K562 (cell line): ENCODE measurements around the gene ZSWIM4. TPM values are rescaled to one million over a fixed set of nuclear protein-coding genes. Genes with fewer than 3 reads are reported as not detected.
"Not testable (repeated sequence)": the region's sequence is repeated elsewhere in the genome, so short reads cannot be mapped to it uniquely, and the experiment has no call there.

Experiments
- ATAC-seq: fragments of 200-7000 bp; cut with Tn5 transposase; 3 replicates; pipeline ENCODE4 v1.9.1; 2020; ENCODE audit warnings: moderate library complexity
- BruUV-seq: library from RNA; stranded (reverse); fragments of 400-500 nt; replicated peaks from 2 replicates; lab custom pipeline; 2021; lab: Mats Ljungman, UMichigan
- CTCF ChIA-PET: fragments of 300-600 bp; formaldehyde crosslinking; extraction: SDS; loops from one replicate; lab custom pipeline; 2021; ENCODE audit warnings: low intra/inter-chr PET ratio; lab: Yijun Ruan, JAX
- POLR2A ChIA-PET: fragments of 300-600, 350-650 bp; sonication (Branson Sonifier 250); formaldehyde crosslinking; extraction: SDS; loops from one replicate; lab custom pipeline; 2021; ENCODE audit warnings: antibody characterized with exemption, inconsistent platforms; lab: Yijun Ruan, JAX
- DNase-seq, 4 experiments: peaks; one replicate each; pipeline versions ENCODE4 v3.0.0 to v3.0.0-alpha.2; 2011 to 2018; ENCODE audit warnings: low spot score in 3 of 4, mixed read lengths in 3 of 4; ENCODE audit errors: extremely low read depth in 1 of 4
- FAIRE-seq: peaks from 2 replicates; lab custom pipeline; 2011; peaks lifted over from hg19 to GRCh38; lab: Jason Lieb, UNC
- H2AFZ ChIP-seq: 2 replicates; pipeline ENCODE4 v1.6.0; 2011; ENCODE audit warnings: low read depth, low read length, control low read depth, inconsistent platforms
- H3K27ac ChIP-seq: fragments of 200-600 bp; 3 replicates; pipeline ENCODE4 v1.8.0; 2011; ENCODE audit warnings: low read depth, mild to moderate bottlenecking, control low read depth, inconsistent platforms, low read length, moderate library complexity, mixed read lengths; ENCODE audit errors: extremely low read depth
- H3K27me3 ChIP-seq, 2 experiments: fragments of 300-600 bp in 1 of 2; 2 replicates in 1 of 2; 3 replicates in 1 of 2; pipeline versions ENCODE4 v1.6.0 to v1.8.0; 2011; ENCODE audit warnings: inconsistent platforms in 2 of 2, low read length in 2 of 2, mild to moderate bottlenecking in 1 of 2, mixed read lengths in 1 of 2, moderate library complexity in 1 of 2; ENCODE audit not compliant: control insufficient read depth in 2 of 2, insufficient read depth in 2 of 2
- H3K36me3 ChIP-seq: fragments of 300-600 bp; 3 replicates; pipeline ENCODE4 v1.8.0; 2011; ENCODE audit warnings: mild to moderate bottlenecking, low read length, inconsistent platforms; ENCODE audit not compliant: control insufficient read depth, insufficient read depth
- H3K4me1 ChIP-seq, 2 experiments: fragments of 200-600 bp in 1 of 2; replicated peaks in 1 of 2; 2 replicates in 1 of 2; 3 replicates in 1 of 2; pipeline versions ENCODE4 v1.5.1 to v1.8.0; 2011; ENCODE audit warnings: inconsistent platforms in 2 of 2, low read length in 2 of 2, mild to moderate bottlenecking in 1 of 2, mixed read lengths in 1 of 2, moderate library complexity in 1 of 2; ENCODE audit not compliant: control insufficient read depth in 2 of 2, insufficient read depth in 2 of 2
- H3K4me2 ChIP-seq: 2 replicates; pipeline ENCODE4 v1.6.1; 2011; ENCODE audit warnings: low read length, control low read depth, inconsistent platforms, mixed read lengths; ENCODE audit not compliant: insufficient read depth
- H3K4me3 ChIP-seq: fragments of 200-600 bp; sonication (generic), shearing (Covaris generic); 2 replicates; pipeline ENCODE4 v1.5.1; 2016; ENCODE audit warnings: control low read depth, inconsistent platforms
- H3K79me2 ChIP-seq: fragments of 200-600 bp; 3 replicates; pipeline ENCODE4 v1.8.0; 2011; ENCODE audit warnings: low read length, inconsistent platforms; ENCODE audit not compliant: control insufficient read depth, insufficient read depth
- H3K9ac ChIP-seq, 2 experiments: 2 replicates each; pipeline versions ENCODE4 v1.6.0 to v1.6.1; 2011; ENCODE audit warnings: low read depth in 2 of 2, low read length in 2 of 2, control low read depth in 1 of 2, inconsistent platforms in 1 of 2, mild to moderate bottlenecking in 1 of 2, mixed read lengths in 1 of 2; ENCODE audit not compliant: insufficient read depth in 1 of 2
- H3K9me1 ChIP-seq: one replicate; pipeline ENCODE4 v1.6.0; 2011; ENCODE audit warnings: inconsistent platforms, mild to moderate bottlenecking, low read length, moderate library complexity; ENCODE audit not compliant: control insufficient read depth, insufficient read depth
- H3K9me3 ChIP-seq: replicated peaks from 2 replicates; pipeline ENCODE4 v1.5.1; 2011; ENCODE audit warnings: low read depth, low read length, inconsistent platforms; ENCODE audit not compliant: control insufficient read depth, insufficient read depth
- H4K20me1 ChIP-seq: replicated peaks from 2 replicates; pipeline ENCODE4 v1.6.1; 2011; ENCODE audit warnings: low read length, inconsistent platforms, mixed read lengths; ENCODE audit not compliant: control insufficient read depth, insufficient read depth
- NFE2L1 ChIP-seq: fragments of 450-650 bp; IDR thresholded peaks from 2 replicates; pipeline ENCODE4 v1.6.1; 2016; ENCODE audit warnings: missing genetic modification characterization, low read depth, mild to moderate bottlenecking, missing compliant biosample characterization, moderate library complexity, borderline replicate concordance
- PHF21A ChIP-seq: fragments of 450-650 bp; IDR thresholded peaks from 2 replicates; pipeline ENCODE4 v1.6.1; 2017; ENCODE audit warnings: low read depth, borderline replicate concordance
- ZBED1 ChIP-seq: IDR thresholded peaks from 2 replicates; pipeline ENCODE4 v1.6.1; 2014
- WGBS: fragments of 100-300 bp; shearing (Covaris generic); methylation state at CpG from one replicate; pipeline ENCODE4 v1.1.6; 2016; ENCODE audit warnings: low coverage, mixed read lengths; ENCODE audit not compliant: insufficient coverage; ENCODE audit errors: missing lambda C conversion rate; 5-methylcytosine and 5-hydroxymethylcytosine counted together
- in situ Hi-C: fragments of 300-500 bp; cut with MboI; formaldehyde crosslinking; loops from 4 replicates; pipeline ENCODE4 v1.15.0; 2018; ENCODE audit warnings: inconsistent platforms, mixed read lengths
- intact Hi-C: fragments of 100-400 bp; cut with micrococcal nuclease; formaldehyde crosslinking; loops from 2 replicates; pipeline ENCODE4 v1.14.2; 2022
- polyA plus RNA-seq, 8 experiments: library from polyadenylated mRNA; depleted of rRNA in 4 of 8; stranded (reverse) in 5 of 8; unstranded in 3 of 8; fragments of >200 nt; fragmentation: Nextera tagmentation in 2 of 8; fragmentation: Illumina TruSeq in 1 of 8; extraction: Ambion mirVana in 2 of 8; extraction: Trizol in 1 of 8; gene quantifications; 2 replicates each; pipeline versions ENCODE4 v1.2.1 to v1.2.3, GENCODE V29; 2011 to 2014; ENCODE audit warnings: inconsistent platforms in 1 of 8, missing spikeins in 1 of 8
- total RNA-seq, 7 experiments: library from RNA; depleted of rRNA in 6 of 7; stranded (reverse); fragments of >200 nt in 6 of 7; fragmentation: Illumina TruSeq in 2 of 7; extraction: Trizol in 2 of 7; gene quantifications; 2 replicates each; pipeline versions ENCODE4 v1.2.1 to v1.2.3, GENCODE V29; 2011 to 2021; ENCODE audit warnings: low replicate concordance in 1 of 7
- TF ChIP-seq, protein P1 (sequence below), 2 experiments: fragments of 450-650 bp; IDR thresholded peaks; 2 replicates each; pipeline ENCODE4 v1.6.1; 2016; ENCODE audit warnings: mild to moderate bottlenecking in 2 of 2, borderline replicate concordance in 1 of 2, low read depth in 1 of 2, moderate library complexity in 1 of 2

ZSWIM4 gene
- total and polyA plus RNA-seq, 9 of the 15 experiments (the other 6 are each of a cell fraction or from before 2014, with no cell fraction given), result 0.25 to 3.7 (median 0.79) TPM; not detected in 2

DNA sequence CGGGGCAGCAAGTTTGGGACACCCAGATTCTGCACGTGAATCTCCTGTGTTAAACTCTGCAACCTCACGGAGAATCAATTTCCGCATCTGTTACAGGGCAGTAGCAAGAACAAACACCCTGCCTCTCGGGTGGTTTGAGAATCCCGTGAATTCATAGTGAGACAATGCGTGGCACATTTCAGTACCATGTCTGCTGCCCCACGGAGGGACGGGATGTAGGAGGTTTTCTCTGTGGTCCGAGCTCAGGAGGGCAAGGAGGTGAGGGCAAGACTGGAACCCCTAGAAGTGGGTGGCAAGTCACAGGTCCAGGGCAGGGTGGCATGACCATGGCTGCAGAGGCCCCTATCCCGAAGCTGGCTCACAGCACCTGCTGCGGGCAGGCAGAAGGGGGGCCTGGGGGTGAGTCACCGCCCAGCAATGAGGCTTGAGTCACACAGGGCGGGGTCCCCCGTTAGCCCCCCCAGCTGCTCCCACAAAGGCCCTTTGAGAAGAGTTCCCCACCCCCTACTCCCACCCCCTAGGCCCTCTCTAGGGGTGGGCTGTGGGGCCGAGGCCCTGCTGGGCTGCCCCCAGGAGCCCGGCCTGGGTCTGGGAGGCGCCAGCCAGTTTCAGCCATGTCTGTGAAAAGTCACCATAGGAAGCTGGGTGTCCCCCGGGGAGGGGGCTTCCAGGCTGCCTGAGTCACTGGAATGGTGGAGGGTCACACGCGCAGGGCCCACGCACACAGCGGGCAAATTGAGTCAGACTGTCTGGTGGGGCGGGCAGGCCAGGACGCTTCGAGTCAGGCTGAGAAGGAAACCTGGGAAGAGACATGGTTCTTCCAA, 55.9 kb downstream of the ZSWIM4 start (continued):
- TF ChIP-seq, protein P1, sequence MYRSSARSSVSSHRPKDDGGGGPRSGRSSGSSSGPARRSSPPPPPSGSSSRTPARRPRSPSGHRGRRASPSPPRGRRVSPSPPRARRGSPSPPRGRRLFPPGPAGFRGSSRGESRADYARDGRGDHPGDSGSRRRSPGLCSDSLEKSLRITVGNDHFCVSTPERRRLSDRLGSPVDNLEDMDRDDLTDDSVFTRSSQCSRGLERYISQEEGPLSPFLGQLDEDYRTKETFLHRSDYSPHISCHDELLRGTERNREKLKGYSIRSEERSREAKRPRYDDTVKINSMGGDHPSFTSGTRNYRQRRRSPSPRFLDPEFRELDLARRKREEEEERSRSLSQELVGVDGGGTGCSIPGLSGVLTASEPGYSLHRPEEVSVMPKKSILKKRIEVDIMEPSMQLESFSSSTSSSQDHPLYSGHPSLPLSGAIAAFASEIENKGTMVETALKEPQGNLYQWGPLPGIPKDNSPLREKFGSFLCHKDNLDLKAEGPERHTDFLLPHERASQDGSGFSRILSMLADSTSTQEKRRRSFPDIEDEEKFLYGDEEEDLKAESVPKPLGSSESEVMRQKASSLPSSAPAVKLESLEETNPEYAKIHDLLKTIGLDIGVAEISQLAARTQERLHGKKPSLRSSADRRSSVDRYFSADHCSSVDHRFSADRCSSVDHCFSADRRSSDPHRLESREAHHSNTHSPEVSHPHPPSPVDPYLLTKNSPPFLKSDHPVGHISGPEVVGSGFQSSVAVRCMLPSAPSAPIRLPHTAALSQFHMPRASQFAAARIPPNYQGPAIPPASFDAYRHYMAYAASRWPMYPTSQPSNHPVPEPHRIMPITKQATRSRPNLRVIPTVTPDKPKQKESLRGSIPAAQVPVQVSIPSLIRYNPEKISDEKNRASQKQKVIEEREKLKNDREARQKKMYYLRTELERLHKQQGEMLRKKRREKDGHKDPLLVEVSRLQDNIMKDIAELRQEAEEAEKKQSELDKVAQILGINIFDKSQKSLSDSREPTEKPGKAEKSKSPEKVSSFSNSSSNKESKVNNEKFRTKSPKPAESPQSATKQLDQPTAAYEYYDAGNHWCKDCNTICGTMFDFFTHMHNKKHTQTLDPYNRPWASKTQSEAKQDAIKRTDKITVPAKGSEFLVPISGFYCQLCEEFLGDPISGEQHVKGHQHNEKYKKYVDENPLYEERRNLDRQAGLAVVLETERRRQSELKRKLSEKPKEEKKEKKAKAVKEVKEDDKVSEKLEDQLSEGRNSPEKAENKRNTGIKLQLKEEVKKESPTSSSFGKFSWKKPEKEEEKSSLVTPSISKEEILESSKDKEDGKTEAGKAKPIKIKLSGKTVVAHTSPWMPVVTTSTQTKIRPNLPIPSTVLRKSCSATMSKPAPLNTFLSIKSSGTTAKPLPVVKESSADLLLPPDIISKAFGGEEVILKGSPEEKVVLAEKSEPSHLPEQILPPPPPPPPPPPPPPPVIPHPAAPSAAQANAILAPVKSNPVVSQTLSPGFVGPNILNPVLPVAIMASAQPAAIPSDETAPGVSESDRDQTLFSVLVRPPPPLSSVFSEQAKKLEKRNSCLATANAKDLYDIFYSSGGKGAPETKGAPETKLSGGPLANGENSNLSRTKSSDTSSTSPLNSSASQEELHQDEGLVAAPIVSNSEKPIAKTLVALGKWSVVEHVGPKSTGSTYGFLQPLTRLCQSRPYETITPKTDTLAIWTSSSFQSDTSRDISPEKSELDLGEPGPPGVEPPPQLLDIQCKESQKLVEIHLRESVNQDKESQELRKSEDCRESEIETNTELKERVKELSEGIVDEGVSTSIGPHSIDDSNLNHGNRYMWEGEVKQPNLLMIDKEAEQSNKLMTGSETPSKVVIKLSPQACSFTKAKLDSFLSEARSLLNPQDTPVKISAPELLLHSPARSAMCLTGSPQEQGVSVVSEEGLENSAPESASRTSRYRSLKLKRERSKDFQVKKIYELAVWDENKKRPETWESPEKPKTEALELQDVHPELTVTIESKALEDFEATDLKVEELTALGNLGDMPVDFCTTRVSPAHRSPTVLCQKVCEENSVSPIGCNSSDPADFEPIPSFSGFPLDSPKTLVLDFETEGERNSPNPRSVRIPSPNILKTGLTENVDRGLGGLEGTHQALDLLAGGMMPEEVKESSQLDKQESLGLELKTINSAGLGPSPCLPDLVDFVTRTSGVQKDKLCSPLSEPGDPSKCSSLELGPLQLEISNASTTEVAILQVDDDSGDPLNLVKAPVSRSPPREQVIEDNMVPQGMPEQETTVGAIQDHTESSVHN (IDR thresholded peaks at IDR 0.05; ENCODE audit: borderline replicate concordance in 1 of 2, low read depth in 1 of 2), result peak in 1 of 2 experiments; percentile 49; a peak in 1 of 4 replicates
- no peak for TF ChIP-seq NFE2L1 (tag)
- TF ChIP-seq ZBED1, result peak; percentile 19; the same call in 1 of the 2 replicates
- 0 out of 2 replicates have a peak, but pooled peaks have one; percentile 47 for TF ChIP-seq PHF21A

DNA sequence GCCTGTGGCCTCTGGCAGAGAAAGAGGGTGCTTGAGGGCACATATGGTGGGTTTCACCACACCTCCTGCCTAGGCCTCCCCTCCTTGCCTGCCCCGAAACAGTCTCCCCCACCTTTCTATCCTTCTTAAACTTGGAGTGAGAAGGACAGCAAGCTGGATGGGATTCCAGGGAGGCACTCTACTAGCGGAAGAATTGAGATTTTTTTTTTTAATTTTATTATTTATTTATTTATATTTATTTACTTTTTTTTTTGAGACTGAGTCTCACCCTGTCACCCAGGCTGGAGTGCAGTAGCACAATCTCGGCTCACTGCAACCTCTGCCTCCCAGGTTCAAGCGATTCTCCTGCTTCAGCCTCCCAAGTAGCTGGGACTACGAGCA, 56.5 kb downstream of the ZSWIM4 start:
- DNase-seq, CTCF ChIA-PET, H4K20me1 ChIP-seq, intact Hi-C loops, H3K9me1 ChIP-seq, H3K27me3 ChIP-seq, H3K4me3 ChIP-seq, H3K79me2 ChIP-seq, H3K36me3 ChIP-seq, ATAC-seq, in situ Hi-C loops, H3K9me3 ChIP-seq, BruUV-seq, FAIRE-seq: not testable (repeated sequence)
- H3K4me1 ChIP-seq, result peaks cover 37 to 64% of the 10 kb centered on the region in 2 experiments
- POLR2A ChIA-PET, result interaction anchor here (1.1 to 1.5 kb wide), 3 partner anchors 10 to 35 kb away, joined by 3 to 5 read pairs (median 4); no protein-coding TSS in a partner anchor
- H3K4me2 ChIP-seq, result peak overlapping the region; percentile 11; the same call in 1 of the 2 replicates
- peak overlapping the region; percentile 95; the same call in 2 of the 3 replicates for H3K27ac ChIP-seq
- H2AFZ ChIP-seq, result peak overlapping the region; percentile 81
- H3K9ac ChIP-seq, result peak overlapping the region; percentile 83 to 92; a peak in 3 of 4 replicates
- WGBS, result 91% methylated on average over 4 of the region's 5 CpGs
